HG03039 (cell line): ENCODE measurements around the gene MAGI3.
"Not testable (repeated sequence)": the region's sequence is repeated elsewhere in the genome, so short reads cannot be mapped to it uniquely, and the experiment has no call there.

Experiments used
- ATAC-seq: cut with Tn5 transposase; IDR thresholded peaks from one replicate; pipeline ENCODE4 v1.9.1; 2021; ENCODE audit warnings: mild to moderate bottlenecking, moderate library complexity; ENCODE audit not compliant: unreplicated experiment

The MAGI3 gene

DNA sequence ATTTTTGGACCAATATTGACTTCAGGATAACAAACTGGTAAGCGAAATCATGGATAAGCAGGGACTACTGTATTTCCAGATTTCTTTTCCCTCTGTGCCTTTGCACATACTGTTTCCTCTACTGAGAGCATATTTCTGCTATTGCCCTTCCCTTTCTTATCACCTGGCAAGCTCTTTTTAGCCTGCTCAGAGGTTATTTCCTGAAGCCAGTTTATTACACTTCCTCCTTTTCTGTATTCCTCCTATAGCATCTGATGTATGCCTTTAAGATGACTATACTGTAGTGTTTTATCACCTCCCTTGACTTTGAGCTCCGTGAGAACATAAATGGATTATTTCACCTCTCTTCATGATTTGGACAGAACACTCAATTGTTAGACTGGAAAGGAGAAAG is 49.0 kb downstream of the MAGI3 start:
- no peak for ATAC-seq

DNA sequence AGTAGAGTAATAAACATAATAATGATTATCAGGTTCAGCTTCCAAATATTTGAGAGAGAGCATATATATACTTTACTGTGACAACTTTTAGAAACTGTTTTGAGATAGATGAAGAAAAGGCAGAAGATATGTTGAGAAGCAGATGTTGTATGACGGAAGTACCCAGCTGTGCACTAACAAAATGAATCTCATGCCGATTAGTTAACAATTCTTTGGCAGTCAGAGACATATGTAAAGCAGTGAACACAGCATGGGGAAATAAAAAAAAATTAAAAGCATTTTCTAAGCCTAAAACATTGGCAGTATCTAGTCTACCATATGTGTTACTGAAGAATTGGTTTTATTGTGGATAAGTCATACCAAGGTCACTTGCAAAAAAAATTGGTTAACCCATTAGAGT is 51.8 kb downstream of the MAGI3 start:
- no peak for ATAC-seq

DNA sequence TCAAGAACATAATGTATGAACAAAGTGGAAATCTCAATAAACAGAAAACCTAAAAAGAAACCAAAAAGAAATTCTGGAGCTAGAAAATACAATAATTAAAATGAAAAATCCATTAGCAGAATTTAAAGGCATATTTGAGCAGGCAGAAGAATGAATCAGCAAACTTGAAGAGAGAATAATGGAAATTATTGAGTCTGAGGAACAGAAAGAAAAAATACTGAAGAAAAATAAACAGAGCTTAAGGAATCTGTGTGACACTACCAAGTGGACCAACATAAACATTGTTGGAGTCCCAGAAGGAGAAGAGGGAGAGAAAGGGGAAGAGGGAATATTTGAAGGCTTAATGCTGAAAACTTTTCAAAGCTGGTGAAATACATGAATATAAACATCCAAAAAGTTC is 54.5 kb downstream of the MAGI3 start:
- ATAC-seq: no peak

DNA sequence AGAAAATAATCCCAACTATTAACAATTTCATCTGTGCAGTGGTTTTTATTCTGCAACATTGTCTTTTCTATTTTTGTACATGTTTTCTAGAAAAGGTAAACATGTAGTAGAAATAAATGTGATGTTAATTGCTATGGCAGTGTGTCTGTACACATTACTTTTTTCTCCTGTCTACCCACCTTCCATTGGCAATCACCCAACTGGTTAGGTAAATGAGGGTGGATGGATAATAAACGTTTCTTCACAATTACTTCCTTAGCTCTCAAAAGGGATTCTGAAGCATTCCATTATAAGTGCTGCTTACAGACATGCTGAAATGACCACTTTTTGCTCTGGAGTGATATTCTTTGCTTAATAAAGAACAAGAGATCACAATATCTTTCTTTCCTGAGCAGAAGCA is 61.4 kb downstream of the MAGI3 start:
- ATAC-seq: no peak

DNA sequence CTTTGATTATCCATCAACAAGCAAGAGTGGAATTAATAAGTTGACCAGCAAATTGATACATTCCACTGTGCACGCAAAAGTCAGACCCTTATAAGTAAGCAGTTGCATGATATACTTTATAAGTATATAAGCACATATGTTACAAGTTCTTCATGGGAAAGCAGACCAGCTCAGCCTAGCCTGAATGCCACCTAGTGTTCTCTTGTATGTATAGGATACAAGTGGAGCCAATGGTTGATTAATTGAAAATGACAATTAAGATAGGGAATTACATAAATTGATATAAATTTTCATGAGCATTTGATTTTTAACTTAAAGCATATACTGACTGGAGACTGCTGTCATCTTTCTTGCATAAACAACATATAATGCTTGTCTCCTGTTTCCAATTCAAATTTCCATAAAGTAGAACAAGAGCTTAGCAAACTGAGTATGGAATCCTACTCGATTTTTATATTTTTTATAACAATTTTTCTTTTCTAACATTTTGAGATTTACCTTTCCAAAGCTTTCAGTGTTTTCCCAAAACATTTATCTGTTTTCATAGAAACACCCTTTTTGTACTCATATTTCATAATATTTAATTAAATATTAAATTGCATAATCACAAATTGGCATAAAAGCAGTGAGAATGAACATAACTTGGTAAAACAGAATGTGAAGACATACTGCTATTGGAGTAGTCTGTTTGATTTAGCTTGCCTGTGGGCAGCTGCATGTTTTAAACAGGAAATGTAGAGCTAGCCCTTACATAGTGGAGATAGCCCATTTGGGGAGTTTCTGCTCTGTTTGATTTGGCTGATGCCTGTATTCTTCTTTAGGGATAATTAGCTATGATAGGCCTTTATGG is 62.8 kb downstream of the MAGI3 start:
- ATAC-seq: no peak

DNA sequence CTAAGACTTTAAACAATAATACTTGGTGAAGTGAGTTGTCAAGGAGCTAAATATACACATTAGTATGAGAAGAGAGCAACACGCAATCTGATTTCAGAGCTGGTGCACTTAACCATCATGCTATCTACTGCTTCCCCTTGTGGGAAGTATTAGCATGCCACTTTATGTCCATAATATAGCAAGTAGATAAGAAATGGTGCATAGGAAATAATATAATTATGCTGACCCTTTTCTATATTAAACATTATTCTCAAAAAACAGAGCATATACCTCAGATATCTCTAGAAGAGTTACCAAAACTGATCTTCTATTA is 63.4 kb downstream of the MAGI3 start:
- no peak for ATAC-seq

DNA sequence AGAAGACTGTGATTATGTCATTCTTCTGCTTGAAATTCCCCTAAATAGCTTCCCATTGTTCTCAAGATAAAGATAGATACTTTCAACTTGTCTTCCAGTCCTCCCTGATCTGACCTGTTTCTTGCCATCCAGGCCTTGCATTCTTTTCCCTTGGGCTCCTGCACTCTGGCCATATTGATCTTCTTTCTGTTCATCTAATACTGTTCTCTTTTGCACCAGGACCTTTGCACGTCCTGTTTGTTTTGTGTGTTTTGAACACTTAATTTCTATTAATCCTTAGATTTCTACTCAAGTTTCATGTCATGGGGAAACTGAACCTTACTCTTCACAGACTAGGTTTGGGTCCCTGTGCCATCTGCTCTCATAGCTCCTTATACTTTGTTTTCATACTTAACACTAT is 65.1 kb downstream of the MAGI3 start:
- ATAC-seq: no peak

DNA sequence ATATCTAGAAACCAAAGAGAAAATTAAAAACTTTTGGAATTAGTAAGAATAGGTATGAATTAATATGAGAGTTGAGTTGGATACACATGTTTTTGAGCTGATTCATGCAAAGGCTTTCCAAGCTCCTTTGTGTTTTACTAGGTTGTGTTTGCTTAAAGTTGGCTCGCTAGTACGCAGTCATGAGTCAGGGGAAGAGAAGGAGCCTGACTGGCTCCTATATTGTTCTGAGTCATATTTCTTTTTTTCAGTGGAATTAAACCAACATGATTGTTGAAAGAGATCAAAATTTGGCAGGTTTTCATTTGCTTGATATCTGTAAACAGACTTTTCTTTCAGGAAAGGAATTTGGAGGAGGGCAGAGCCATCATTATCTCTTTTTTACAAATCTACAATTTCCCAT is 66.7 kb downstream of the MAGI3 start:
- no peak for ATAC-seq

DNA sequence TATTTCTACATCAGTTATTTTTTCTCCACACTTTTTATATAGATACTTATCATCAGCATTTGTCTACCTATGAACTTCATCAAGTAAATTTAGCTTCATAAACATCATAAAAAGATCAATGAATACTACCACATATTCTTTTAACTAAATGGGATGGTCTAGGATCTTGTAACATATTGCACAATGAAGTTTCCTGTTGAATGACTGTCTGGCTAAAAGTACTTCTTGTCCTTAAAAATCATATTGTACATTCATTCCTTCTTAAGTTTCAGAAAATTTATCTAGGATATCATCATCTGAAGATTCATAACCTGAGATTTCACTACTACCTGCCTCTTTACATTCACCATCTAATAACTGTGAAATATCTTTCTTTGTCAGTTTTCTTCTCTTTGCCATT is 69.0 kb downstream of the MAGI3 start:
- ATAC-seq: no peak

DNA sequence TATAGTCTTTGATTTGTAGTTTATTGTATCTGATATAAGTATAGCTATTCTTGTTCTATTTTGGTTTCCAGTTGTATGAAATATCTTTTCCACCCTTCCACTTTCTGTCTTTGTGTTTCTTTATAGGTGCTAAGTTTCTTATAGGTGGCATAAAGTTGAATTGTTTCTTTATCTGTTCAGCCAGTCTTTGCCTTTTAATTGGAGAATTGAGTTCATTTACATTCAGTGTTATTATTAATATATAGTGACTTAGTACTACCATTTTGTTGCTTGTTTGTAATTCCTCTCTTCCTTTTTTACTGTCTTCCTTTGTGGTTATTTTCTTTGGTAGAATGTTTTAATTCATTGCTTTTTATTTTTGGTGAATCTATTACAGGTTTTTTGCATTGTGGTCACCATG is 77.7 kb downstream of the MAGI3 start:
- no peak for ATAC-seq

DNA sequence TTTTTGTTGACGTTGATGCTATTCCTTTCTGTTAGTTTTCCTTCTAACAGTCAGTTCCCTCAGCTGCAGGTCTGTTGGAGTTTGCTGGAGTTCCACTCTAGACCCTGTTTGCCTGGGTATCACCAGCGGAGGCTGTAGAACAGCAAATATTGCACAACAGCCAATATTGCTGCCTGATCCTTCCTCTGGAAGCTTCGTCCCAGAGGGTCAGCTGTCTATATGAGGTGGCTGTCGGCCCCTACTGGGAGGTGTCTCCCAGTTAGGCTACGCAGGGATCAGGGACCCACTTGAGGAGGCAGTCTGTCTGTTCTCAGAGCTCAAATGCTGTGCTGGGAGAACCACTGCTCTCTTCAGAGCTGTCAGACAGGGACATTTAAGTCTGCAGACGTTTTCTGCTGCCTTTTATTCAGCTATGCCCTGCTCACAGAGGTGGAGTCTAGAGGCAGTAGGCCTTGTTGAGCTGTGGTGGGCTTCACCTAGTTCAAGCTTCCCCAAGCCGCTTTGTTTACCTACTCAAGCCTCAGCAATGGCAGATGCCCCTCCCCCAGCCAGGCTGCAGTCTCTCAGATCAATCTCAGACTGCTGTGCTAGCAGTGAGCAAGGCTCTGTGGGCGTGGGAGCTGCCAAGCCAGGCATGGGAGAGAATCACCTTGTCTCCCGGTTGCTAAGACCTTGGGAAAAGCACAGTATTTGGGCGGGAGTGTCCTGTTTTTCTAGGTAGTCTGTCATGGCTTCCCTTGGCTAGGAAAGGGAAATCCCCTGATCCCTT is 88.3 kb downstream of the MAGI3 start:
- ATAC-seq: not testable (repeated sequence)

DNA sequence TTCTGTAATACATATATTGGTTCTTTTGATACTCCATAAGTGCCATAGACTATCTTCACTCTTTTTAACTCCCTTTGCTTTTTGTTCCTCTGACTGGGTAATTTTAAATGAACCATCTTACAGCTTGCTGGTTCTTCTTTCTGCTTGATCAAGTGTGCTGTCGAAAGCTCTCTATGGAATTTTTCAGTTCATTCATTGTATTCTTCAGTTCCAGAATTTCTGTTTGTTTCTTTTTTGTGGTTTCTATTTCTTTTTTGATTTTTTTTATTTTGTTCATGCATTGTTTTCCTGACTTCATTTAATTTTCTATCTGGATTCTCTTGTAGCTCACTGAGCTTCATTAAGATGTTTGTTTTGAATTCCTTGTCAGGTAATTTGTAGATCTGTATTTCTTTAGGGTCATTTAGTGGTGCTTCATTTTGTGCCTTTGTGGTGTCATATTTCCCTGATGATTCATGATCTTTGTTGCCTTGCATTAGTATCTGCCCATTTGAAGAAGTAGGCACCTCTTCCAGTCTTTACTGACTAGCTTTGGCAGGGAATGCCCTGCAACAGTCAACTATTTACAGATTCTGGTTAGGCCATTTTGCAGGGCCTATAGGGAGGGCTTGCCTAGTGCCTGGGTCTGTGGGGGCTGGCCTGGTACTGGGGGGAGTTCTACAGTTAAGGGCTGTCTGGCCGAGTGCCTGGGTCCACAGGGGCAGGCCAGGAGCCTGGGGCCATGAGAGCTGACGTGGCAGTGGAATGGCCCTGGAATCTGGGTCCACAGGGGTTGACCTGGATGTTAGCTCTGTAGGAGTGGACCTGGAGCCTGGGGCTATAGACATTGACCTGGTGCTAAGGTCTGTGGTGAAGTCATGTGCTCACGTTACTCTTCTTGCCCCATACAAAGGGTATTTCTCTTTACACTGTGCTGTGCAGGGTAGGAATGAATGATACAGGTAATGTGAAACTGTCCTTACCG is 89.7 kb downstream of the MAGI3 start:
- ATAC-seq: no peak

DNA sequence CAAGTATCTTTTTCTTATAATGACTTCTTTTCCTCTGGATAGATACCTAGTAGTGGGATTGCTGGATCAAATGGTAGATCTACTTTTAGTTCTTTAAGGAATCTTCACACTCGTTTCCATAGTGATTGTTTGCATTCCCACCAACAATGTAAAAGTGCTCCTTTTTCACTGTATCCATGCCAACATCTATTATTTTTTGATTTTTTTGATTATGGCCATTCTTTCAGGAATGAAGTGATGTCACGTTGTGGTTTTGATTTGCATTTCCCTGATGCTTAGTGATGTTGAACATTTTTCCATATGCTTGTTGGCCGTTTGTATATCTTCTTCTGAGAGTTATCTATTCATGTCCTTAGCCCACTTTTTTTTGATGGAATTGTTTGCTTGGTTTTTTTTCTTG is 94.8 kb downstream of the MAGI3 start:
- not testable (repeated sequence) for ATAC-seq

DNA sequence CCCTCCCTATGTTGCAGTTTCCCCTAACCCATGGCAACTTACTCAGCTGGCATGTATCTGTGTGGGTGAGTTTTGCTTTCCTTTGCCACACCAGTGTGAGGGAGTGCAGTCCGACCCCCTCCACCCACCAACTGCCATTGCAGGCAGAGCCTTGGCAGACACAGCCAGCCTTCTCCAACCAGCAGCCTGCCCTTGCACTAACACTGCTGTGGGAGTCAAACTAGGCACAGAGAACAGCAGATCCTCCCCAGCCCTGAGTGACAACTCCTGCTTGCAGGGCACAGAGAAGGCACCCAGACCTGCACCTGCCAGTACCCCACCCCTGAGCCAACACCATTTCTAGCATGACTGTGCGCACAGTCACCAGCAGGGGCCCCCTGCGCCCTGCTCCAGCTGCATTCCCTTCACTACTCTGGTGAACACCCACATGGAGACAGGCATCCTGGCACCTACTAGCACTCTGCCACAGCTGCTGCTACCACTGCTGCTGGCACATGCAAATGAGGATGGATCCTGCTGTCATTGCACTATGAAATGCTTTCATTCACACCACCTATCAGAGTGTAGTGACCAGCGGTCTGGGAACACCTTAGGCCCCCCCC is 98.4 kb downstream of the MAGI3 start:
- no peak for ATAC-seq

DNA sequence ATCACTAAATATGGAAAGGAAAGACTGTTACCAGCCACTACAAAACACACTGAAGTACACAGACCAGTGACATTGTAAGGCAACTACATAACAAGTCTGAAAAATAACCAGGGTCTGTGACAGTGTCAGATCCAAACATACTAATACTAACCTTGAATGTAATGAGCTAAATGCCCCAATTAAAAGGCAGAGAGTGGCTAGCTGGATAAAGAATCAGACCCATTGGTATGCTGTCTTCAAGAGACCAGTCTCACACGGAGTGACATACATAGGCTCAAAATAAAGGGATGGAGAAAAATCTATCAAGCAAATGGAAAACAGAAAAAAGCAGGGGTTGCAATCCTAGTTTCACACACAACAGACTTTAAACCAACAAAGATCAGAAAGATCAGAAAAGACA is 100.1 kb downstream of the MAGI3 start:
- no peak for ATAC-seq

DNA sequence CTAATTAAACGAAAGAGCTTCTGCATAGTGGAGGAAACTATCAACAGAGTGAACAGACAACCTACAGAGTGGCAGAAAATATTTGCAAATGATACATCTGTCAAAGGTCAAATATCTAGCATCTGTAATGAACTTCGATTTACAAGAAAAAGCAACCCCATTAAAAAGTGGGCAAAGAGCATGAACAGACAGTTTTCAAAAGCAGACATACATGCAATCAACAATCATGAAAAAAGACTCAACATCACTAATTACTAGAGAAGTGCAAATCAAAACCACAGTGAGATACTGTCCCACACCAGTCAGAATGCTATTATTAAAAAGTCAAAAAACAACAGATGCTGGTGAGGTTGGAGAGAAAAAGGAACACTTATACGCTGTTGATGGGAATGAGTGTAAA is 103.2 kb downstream of the MAGI3 start:
- ATAC-seq: no peak

DNA sequence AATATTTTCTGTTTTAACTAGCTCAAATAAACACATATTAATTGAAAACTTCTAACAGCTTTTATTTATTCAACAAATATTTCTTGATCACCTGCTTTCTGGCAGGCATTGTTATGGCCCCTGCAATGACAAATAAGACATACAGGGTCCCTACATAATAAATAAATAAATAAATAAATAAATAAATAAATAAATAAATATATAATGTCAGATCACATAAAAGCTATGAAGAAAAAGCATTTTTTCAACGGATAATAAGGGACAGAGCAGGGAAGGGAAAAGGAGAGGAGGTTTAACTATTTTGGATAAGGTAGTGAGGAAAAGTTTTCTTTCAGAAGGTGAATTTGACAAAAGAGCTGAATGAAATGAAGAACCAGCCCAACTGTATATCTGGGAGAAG is 115.0 kb downstream of the MAGI3 start:
- no peak for ATAC-seq

DNA sequence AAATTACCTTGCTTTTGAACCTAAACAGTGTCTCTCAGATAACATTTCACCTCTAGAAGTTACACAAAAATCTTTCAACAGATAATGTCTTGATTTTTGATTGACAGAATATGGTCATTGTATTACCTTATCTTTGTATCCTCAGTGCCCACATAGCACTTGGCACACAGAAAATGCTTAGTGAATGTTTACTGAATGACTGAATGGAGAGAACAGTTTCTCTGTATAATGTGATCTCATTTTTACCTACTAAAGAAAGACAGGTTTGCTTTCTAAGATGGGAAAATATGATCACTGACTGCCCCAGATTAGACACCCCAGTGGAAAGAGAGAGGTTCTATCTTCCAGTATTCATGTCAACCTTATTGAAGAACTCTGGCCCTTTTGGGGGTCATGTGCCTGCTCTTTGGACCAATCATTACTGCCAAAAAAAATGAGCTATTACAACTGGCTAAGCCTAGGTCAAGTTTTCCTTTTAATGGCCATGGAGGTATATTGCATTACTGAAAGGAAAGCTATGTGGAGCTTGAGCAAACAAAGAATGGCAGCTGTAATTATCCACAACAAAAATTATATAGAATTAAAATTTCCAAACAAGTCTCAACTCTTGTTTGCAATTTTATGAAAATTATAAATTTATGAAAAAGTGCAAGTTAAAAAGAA is 117.4 kb downstream of the MAGI3 start:
- no peak for ATAC-seq

DNA sequence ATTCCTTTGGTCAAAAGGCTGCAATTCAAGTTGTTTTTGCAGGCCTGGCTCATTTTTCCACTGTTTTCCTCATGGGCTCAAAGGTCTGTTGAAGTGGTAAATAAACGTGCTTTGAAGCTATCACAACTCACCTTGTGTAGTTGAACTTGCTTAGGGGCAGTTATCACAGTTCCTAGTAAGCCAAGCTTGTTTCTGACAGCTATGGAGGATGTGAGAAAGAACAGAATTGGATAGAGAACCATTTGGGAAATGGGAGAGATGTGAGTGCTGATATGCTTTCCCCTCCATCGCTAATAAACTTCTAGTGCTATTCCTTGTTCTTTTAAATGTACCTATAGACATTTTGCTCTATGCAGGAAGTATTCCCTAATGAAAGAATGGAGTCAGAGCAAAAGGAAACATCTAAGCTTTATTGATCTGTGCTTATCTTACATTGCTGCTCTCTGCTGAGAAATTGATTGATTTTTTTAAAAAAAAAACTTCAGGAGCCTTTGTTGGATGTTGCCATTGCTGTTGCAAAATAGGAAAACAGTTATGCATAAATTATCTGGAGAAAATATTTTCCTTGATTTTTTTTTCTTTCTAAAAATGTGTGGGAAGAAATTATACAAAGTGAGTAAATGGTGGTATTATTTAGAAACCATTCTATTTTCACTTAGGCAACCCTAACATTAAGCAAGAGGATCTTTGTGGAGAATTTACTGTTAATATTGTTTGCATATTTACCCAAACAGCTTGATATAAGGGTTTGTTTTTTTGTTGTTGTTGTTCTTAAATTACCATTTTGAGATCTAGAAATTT is 118.2 kb downstream of the MAGI3 start:
- no peak for ATAC-seq

DNA sequence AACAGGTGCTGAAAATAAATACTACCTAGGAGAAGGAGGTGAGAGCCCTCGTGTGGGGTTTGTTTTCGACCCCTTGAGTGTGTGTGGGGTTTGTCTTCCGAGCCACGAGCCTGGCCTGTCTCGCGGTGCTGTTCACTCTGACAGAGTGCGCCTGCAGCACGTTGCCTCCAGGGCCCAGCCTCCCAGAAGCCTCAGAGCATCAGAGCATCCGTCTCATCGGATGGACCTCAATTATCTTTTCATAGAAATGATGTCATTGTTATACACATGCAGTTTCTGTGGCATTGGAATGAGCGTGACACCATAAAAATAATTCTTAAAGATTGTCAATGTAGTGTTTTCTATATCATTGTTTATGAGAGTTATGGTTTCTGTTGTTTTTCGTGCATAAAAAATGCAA is 119.5 kb downstream of the MAGI3 start:
- not testable (repeated sequence) for ATAC-seq
